ENCODE measurements around the gene SV2C. TPM values are rescaled to one million over a fixed set of nuclear protein-coding genes. Genes with fewer than 3 reads are reported as not detected.

The SV2C gene
- total RNA-seq, 1 donor from 2014 or later, result 0.15 TPM

- H3K36me3 ChIP-seq, result no peaks in the 10 kb centered on the region
- no peak for DNase-seq (ENCODE audit: low spot score)
- H3K27ac ChIP-seq, result no peak overlapping the region
- no peak overlapping the region for H3K4me3 ChIP-seq
- H3F3A ChIP-seq (ENCODE audit: low read depth), result no peaks in the 10 kb centered on the region
- peaks cover 7% of the 10 kb centered on the region for H3K36me3 Mint-ChIP-seq
- H3K9ac ChIP-seq, result no peak overlapping the region
- no peak overlapping the region for H3K27ac Mint-ChIP-seq
- H3K27me3 Mint-ChIP-seq (ENCODE audit: insufficient read depth, low read depth), result peaks cover 2% of the 10 kb centered on the region
- H3K9me3 ChIP-seq (ENCODE audit: low read depth), result no peaks in the 10 kb centered on the region
- no peaks in the 10 kb centered on the region for H3K9me3 Mint-ChIP-seq
- no peak overlapping the region for H3K4me2 ChIP-seq
- peaks cover 21% of the 10 kb centered on the region for H3K4me1 Mint-ChIP-seq
- no peaks in the 10 kb centered on the region for H3K27me3 ChIP-seq
- H2AFZ ChIP-seq (replicated peaks), result no peak overlapping the region
- TF ChIP-seq CTCF (IDR thresholded peaks at IDR 0.05), result no peak
- TF ChIP-seq EZH2phosphoT487 (IDR thresholded peaks at IDR 0.05), result no peak
- TF ChIP-seq EZH2 (IDR thresholded peaks at IDR 0.05), result no peak
- H4K20me1 ChIP-seq (ENCODE audit: low read depth), result no peaks in the 10 kb centered on the region
- H3K4me1 ChIP-seq, result peaks cover 22% of the 10 kb centered on the region
- H3K79me2 ChIP-seq (ENCODE audit: low read depth), result no peaks in the 10 kb centered on the region
- H3K4me3 Mint-ChIP-seq, result no peak overlapping the region
These were observed 133.6 kb downstream of the SV2C start for GRCh38 chr5:76216748-76217147.

GRCh38 chr5:76219636-76220035, 136.5 kb downstream of the SV2C start:
- peak; percentile 44 for DNase-seq (ENCODE audit: low spot score)
- Mint-ChIP-seq H3K4me1 (peaks cover 21% of the 10 kb centered on the region), H3K36me3 (peaks cover 4% of the 10 kb centered on the region), H3K4me3 (no peak overlapping the region), H3K9me3 (no peaks in the 10 kb centered on the region), H3K27me3 (ENCODE audit: insufficient read depth, low read depth) (peaks cover 2% of the 10 kb centered on the region), H3K27ac (no peak overlapping the region)
- Histone ChIP-seq H3K27me3 (no peaks in the 10 kb centered on the region), H3K4me3 (no peak overlapping the region), H3K79me2 (ENCODE audit: low read depth) (no peaks in the 10 kb centered on the region), H3K4me2 (no peak overlapping the region), H3K27ac (no peak overlapping the region), H3K4me1 (peaks cover 22% of the 10 kb centered on the region), H2AFZ (replicated peaks) (no peak overlapping the region), H3K36me3 (no peaks in the 10 kb centered on the region), H3K9me3 (ENCODE audit: low read depth) (no peaks in the 10 kb centered on the region), H4K20me1 (ENCODE audit: low read depth) (no peaks in the 10 kb centered on the region), H3K9ac (no peak overlapping the region), H3F3A (ENCODE audit: low read depth) (no peaks in the 10 kb centered on the region)
- no peak for TF ChIP-seq CTCF (IDR thresholded peaks at IDR 0.05)
- TF ChIP-seq EZH2 (IDR thresholded peaks at IDR 0.05), result no peak
- no peak for TF ChIP-seq EZH2phosphoT487 (IDR thresholded peaks at IDR 0.05)

- no peak overlapping the region for H3K27ac Mint-ChIP-seq
- no peaks in the 10 kb centered on the region for H3F3A ChIP-seq (ENCODE audit: low read depth)
- H3K79me2 ChIP-seq (ENCODE audit: low read depth), result no peaks in the 10 kb centered on the region
- no peaks in the 10 kb centered on the region for H3K9me3 ChIP-seq (ENCODE audit: low read depth)
- H3K4me1 Mint-ChIP-seq, result peaks cover 17% of the 10 kb centered on the region
- H3K27me3 Mint-ChIP-seq (ENCODE audit: insufficient read depth, low read depth), result peaks cover 2% of the 10 kb centered on the region
- TF ChIP-seq CTCF (IDR thresholded peaks at IDR 0.05), result no peak
- TF ChIP-seq EZH2 (IDR thresholded peaks at IDR 0.05), result no peak
- no peak for TF ChIP-seq EZH2phosphoT487 (IDR thresholded peaks at IDR 0.05)
- no peaks in the 10 kb centered on the region for H3K27me3 ChIP-seq
- H3K4me2 ChIP-seq, result no peak overlapping the region
- H3K36me3 ChIP-seq, result no peaks in the 10 kb centered on the region
- peaks cover 4% of the 10 kb centered on the region for H3K36me3 Mint-ChIP-seq
- peaks cover 28% of the 10 kb centered on the region for H3K4me1 ChIP-seq
- no peak overlapping the region for H3K4me3 ChIP-seq
- DNase-seq (ENCODE audit: low spot score), result no peak
- peak overlapping the region; percentile 34 for H2AFZ ChIP-seq (replicated peaks)
- H3K9ac ChIP-seq, result no peak overlapping the region
- no peak overlapping the region for H3K4me3 Mint-ChIP-seq
- H4K20me1 ChIP-seq (ENCODE audit: low read depth), result no peaks in the 10 kb centered on the region
- H3K27ac ChIP-seq, result no peak overlapping the region
- H3K9me3 Mint-ChIP-seq, result no peaks in the 10 kb centered on the region
These were observed 138.1 kb downstream of the SV2C start for GRCh38 chr5:76221311-76221710.
